GM20431 (cell line): Measurements from ENCODE around the gene THRB.

Experiments used
- in situ Hi-C: fragments of 300-500 bp; cut with MseI, MboI; formaldehyde crosslinking; loops from one replicate; pipeline ENCODE4 v1.15.0; 2020; ENCODE audit warnings: low sequenced_read_pairs; ENCODE audit not compliant: unreplicated experiment

THRB gene

GRCh38 chr3:24332092-24332491 is 162.6 kb downstream of the THRB start:
- in situ Hi-C loops: no loop called here

GRCh38 chr3:24323272-24323671 is 171.4 kb downstream of the THRB start:
- in situ Hi-C loops: no loop called here

GRCh38 chr3:24320601-24321000 is 174.0 kb downstream of the THRB start:
- in situ Hi-C loops: no loop called here

- in situ Hi-C loops: no loop called here
These were observed 175.9 kb downstream of the THRB start for GRCh38 chr3:24318677-24319287.

- in situ Hi-C loops: no loop called here
These were observed 177.7 kb downstream of the THRB start for GRCh38 chr3:24316887-24317383.

GRCh38 chr3:24315971-24316370 is 178.7 kb downstream of the THRB start:
- in situ Hi-C loops: no loop called here

GRCh38 chr3:24315356-24315755 is 179.3 kb downstream of the THRB start:
- in situ Hi-C loops: no loop called here

- in situ Hi-C loops: no loop called here
These were observed 182.8 kb downstream of the THRB start for GRCh38 chr3:24311881-24312280.

GRCh38 chr3:24310887-24311286 is 183.8 kb downstream of the THRB start:
- in situ Hi-C loops: no loop called here

GRCh38 chr3:24306518-24306917 is 188.1 kb downstream of the THRB start:
- in situ Hi-C loops: no loop called here

GRCh38 chr3:24305795-24306467 is 188.7 kb downstream of the THRB start:
- in situ Hi-C loops: no loop called here

GRCh38 chr3:24303057-24303754 is 191.4 kb downstream of the THRB start:
- in situ Hi-C loops: no loop called here

- in situ Hi-C loops: no loop called here
These were observed 192.3 kb downstream of the THRB start for GRCh38 chr3:24302396-24302795.

GRCh38 chr3:24300949-24301348 is 193.7 kb downstream of the THRB start:
- in situ Hi-C loops: no loop called here

- in situ Hi-C loops: no loop called here
These were observed 194.6 kb downstream of the THRB start for GRCh38 chr3:24299806-24300626.

- in situ Hi-C loops: no loop called here
These were observed 195.3 kb downstream of the THRB start for GRCh38 chr3:24299246-24299805.

- in situ Hi-C loops: no loop called here
These were observed 198.0 kb downstream of the THRB start for GRCh38 chr3:24296441-24297205.

- in situ Hi-C loops: no loop called here
These were observed 200.5 kb downstream of the THRB start for GRCh38 chr3:24294150-24294549.

- in situ Hi-C loops: no loop called here
These were observed 203.0 kb downstream of the THRB start for GRCh38 chr3:24291646-24292045.
